Liver (tissue), 3 donors: ENCODE measurements around the gene ZNF546.

Experiments used
- CTCF ChIP-seq: fragments of 150-350 bp; IDR thresholded peaks from 2 replicates; pipeline ENCODE4 v1.5.1; 2017; ENCODE audit warnings: improper control_type of control experiment, low read depth, low read length; ENCODE audit not compliant: missing input control
- HNF4G ChIP-seq: IDR thresholded peaks from 2 replicates; pipeline ENCODE4 v1.6.1; 2016; ENCODE audit warnings: antibody characterized with exemption
- MAX ChIP-seq: IDR thresholded peaks from 2 replicates; pipeline ENCODE4 v1.6.1; 2016; ENCODE audit warnings: antibody characterized with exemption
- RAD21 ChIP-seq, 2 donors: IDR thresholded peaks; 2 replicates each; pipeline ENCODE4 v1.6.1; 2016; ENCODE audit warnings: antibody characterized with exemption in 2 of 2, mild to moderate bottlenecking in 2 of 2
- REST ChIP-seq: IDR thresholded peaks from 2 replicates; pipeline ENCODE4 v1.6.1; 2016; ENCODE audit warnings: antibody characterized with exemption, mild to moderate bottlenecking
- TAF1 ChIP-seq: conservative IDR thresholded peaks from 2 replicates; pipeline ENCODE4 v1.6.1; 2016; ENCODE audit warnings: antibody characterized with exemption, mild to moderate bottlenecking
- YY1 ChIP-seq: IDR thresholded peaks from 2 replicates; pipeline ENCODE4 v1.6.1; 2016; ENCODE audit warnings: antibody characterized with exemption, mild to moderate bottlenecking
- donor health status: healthy.
- donor health status: healthy.

GRCh38 chr19:40035996-40036395 lies 39.1 kb downstream of the ZNF546 start:
- TF ChIP-seq CTCF (no peak), REST (no peak), MAX (no peak), HNF4G (no peak), RAD21 (IDR thresholded peaks at IDR 0.05) (no peak), YY1 (no peak), TAF1 (no peak)
